A673 (cell line): ENCODE measurements around the gene FAM241B.

ENCODE experiments used
- EZH2 ChIP-seq: fragments of 200-600 bp; sonication (generic); IDR thresholded peaks from 2 replicates; pipeline ENCODE4 v1.6.1; 2017; ENCODE audit warnings: borderline replicate concordance, low read depth, mild to moderate bottlenecking, mixed read lengths, antibody characterized with exemption, low read length; ENCODE audit not compliant: poor library complexity, severe bottlenecking
- TF ChIP-seq, protein P1 (sequence below): fragments of 300-800, 200-600 bp; sonication (generic); conservative IDR thresholded peaks from 2 replicates; pipeline ENCODE4 v1.5.1; 2017; ENCODE audit warnings: low read depth, mild to moderate bottlenecking, antibody characterized with exemption, low read length, moderate library complexity, mixed read lengths

DNA sequence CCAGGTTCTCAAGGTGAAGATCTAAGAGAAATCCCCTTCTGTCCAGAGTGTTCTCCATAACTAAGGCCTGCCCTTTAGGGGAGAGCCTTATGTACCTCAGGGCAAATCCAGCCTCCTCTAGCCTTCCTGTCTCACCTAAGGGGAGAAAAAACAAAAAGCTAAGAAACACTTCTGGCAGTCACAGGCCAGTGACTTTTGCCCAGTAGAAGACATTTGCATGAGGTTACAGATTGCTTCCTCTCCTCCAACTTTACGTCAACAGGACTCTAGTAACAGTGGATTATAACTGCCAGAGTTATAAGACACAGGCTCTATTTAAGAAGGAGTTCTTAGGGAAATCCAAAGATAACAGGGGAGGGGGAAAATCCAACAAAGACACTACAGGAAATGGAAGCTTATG lies 15.9 kb upstream of the FAM241B start:
- TF ChIP-seq, protein P1, sequence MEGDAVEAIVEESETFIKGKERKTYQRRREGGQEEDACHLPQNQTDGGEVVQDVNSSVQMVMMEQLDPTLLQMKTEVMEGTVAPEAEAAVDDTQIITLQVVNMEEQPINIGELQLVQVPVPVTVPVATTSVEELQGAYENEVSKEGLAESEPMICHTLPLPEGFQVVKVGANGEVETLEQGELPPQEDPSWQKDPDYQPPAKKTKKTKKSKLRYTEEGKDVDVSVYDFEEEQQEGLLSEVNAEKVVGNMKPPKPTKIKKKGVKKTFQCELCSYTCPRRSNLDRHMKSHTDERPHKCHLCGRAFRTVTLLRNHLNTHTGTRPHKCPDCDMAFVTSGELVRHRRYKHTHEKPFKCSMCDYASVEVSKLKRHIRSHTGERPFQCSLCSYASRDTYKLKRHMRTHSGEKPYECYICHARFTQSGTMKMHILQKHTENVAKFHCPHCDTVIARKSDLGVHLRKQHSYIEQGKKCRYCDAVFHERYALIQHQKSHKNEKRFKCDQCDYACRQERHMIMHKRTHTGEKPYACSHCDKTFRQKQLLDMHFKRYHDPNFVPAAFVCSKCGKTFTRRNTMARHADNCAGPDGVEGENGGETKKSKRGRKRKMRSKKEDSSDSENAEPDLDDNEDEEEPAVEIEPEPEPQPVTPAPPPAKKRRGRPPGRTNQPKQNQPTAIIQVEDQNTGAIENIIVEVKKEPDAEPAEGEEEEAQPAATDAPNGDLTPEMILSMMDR: no peak
- no peak for TF ChIP-seq EZH2
